Renal cortex interstitium (tissue), 15 donors: ENCODE measurements around the gene TJP2. TPM values are rescaled to one million over a fixed set of nuclear protein-coding genes. Genes with fewer than 3 reads are reported as not detected.

ENCODE experiments used
- DNase-seq, 11 donors: peaks; one replicate each; pipeline ENCODE4 v3.0.0-alpha.2; 2013; ENCODE audit warnings: low read depth in 9 of 11, low spot score in 4 of 11; ENCODE audit errors: extremely low read depth in 1 of 11
- long read RNA-seq, 16 experiments: transcript quantifications; one replicate each; lab custom pipeline, GENCODE V29; 2026
- polyA plus RNA-seq, 3 donors: library from polyadenylated mRNA; unstranded; fragments of 120-200 nt; gene quantifications; one replicate each; pipeline ENCODE4 v1.2.1, GENCODE V29; 2013; ENCODE audit not compliant: insufficient read length in 3 of 3

The TJP2 gene
- polyA plus RNA-seq = 100 to 1,000 TPM in 2 of 3 donors, 10 to 100 TPM in 1; 75.7 to 109 (median 103) TPM
- long read RNA-seq, donor 1, partial matches to known transcripts = 8 of 11 reads
- long read RNA-seq, donor 1, other reads (novel, unspliced or antisense) = 0 of 11 reads
- long read RNA-seq, donor 2, partial matches to known transcripts = 0 of 1 reads
- long read RNA-seq, donor 2, other reads (novel, unspliced or antisense) = 0 of 1 reads
- long read RNA-seq, donor 3, partial matches to known transcripts = 23 of 25 reads
- long read RNA-seq, donor 3, other reads (novel, unspliced or antisense) = 0 of 25 reads
- long read RNA-seq, donor 4, partial matches to known transcripts = 18 of 21 reads
- long read RNA-seq, donor 4, other reads (novel, unspliced or antisense) = 0 of 21 reads
- long read RNA-seq, donor 5 = 0 reads
- long read RNA-seq, donor 6, partial matches to known transcripts = 25 of 29 reads
- long read RNA-seq, donor 6, other reads (novel, unspliced or antisense) = 0 of 29 reads
- long read RNA-seq, donor 7, partial matches to known transcripts = 28 of 32 reads
- long read RNA-seq, donor 7, other reads (novel, unspliced or antisense) = 0 of 32 reads
- long read RNA-seq, donor 8, partial matches to known transcripts = 29 of 30 reads
- long read RNA-seq, donor 8, other reads (novel, unspliced or antisense) = 0 of 30 reads
- long read RNA-seq, donor 9, full-length matches to known transcripts = 3 of 16 reads
- long read RNA-seq, donor 9, partial matches to known transcripts = 13 of 16 reads
- long read RNA-seq, donor 9, other reads (novel, unspliced or antisense) = 0 of 16 reads
- long read RNA-seq, donor 10, partial matches to known transcripts = 41 of 45 reads
- long read RNA-seq, donor 10, other reads (novel, unspliced or antisense) = 0 of 45 reads
- long read RNA-seq, donor 11, partial matches to known transcripts = 16 of 16 reads
- long read RNA-seq, donor 11, other reads (novel, unspliced or antisense) = 0 of 16 reads
- long read RNA-seq, donor 12, partial matches to known transcripts = 0 of 2 reads
- long read RNA-seq, donor 12, other reads (novel, unspliced or antisense) = 0 of 2 reads
- long read RNA-seq, donor 13 = 0 reads
- long read RNA-seq, donor 14, partial matches to known transcripts = 8 of 9 reads
- long read RNA-seq, donor 14, other reads (novel, unspliced or antisense) = 0 of 9 reads
- long read RNA-seq, donor 15, partial matches to known transcripts = 12 of 12 reads
- long read RNA-seq, donor 15, other reads (novel, unspliced or antisense) = 0 of 12 reads
- long read RNA-seq, donor 16, full-length matches to known transcripts = 8 of 129 reads
- long read RNA-seq, donor 16, partial matches to known transcripts = 121 of 129 reads
- long read RNA-seq, donor 16, other reads (novel, unspliced or antisense) = 0 of 129 reads

- DNase-seq = peak in 3 of 11 donors; percentile 28 to 51 (median 37)
Observed at GRCh38 chr9:69173891-69174615, at the start of gene TJP2. TSS of gene TJP2 (plus strand) at chr9:69174277. CDS start at chr9:69174373, 96 bp downstream.

GRCh38 chr9:69130456-69131441, 43.3 kb upstream of the TJP2 start:
- DNase-seq = no peak

- peak in 3 of 11 donors; percentile 53 to 59 (median 54) for DNase-seq
Observed at GRCh38 chr9:69131682-69132081, 42.4 kb upstream of the TJP2 start.

- DNase-seq = no peak
Observed at GRCh38 chr9:69132361-69132760, 41.7 kb upstream of the TJP2 start.

- DNase-seq = no peak
Observed at GRCh38 chr9:69134412-69134811, 39.7 kb upstream of the TJP2 start.

- DNase-seq = no peak
Observed at GRCh38 chr9:69136185-69136584, 37.9 kb upstream of the TJP2 start.

GRCh38 chr9:69136779-69137178, 37.3 kb upstream of the TJP2 start:
- peak in 1 of 11 donors; percentile 20 for DNase-seq

- no peak for DNase-seq
Observed at GRCh38 chr9:69137311-69137710, 36.8 kb upstream of the TJP2 start.

GRCh38 chr9:69139596-69139995, 34.5 kb upstream of the TJP2 start:
- no peak for DNase-seq

- no peak for DNase-seq
Observed at GRCh38 chr9:69140123-69140735, 33.8 kb upstream of the TJP2 start.

- DNase-seq = no peak
Observed at GRCh38 chr9:69141851-69142250, 32.2 kb upstream of the TJP2 start.

- DNase-seq = no peak
Observed at GRCh38 chr9:69143291-69143690, 30.8 kb upstream of the TJP2 start.

GRCh38 chr9:69145144-69145715, 28.8 kb upstream of the TJP2 start:
- DNase-seq = peak in 3 of 11 donors; percentile 32 to 59 (median 57)

GRCh38 chr9:69147041-69147834, 26.8 kb upstream of the TJP2 start:
- no peak for DNase-seq

GRCh38 chr9:69149321-69149807, 24.7 kb upstream of the TJP2 start:
- DNase-seq = peak in 1 of 11 donors; percentile 19
